HCT116 (cell line): ENCODE data around the gene RPTOR. TPM values are rescaled to one million over a fixed set of nuclear protein-coding genes. Genes with fewer than 3 reads are reported as not detected.
A peak's percentile ranks its signal among the peaks of the same experiment; 100 is the strongest.

Experiments
- ATAC-seq: fragments of 200-7000 bp; cut with Tn5 transposase; 2 replicates; pipeline ENCODE4 v1.9.1; 2020; ENCODE audit warnings: mild to moderate bottlenecking, moderate library complexity
- BruUV-seq: library from RNA; stranded (reverse); fragments of 400-500 nt; replicated peaks from 2 replicates; lab custom pipeline; 2021; lab: Mats Ljungman, UMichigan
- CTCF ChIA-PET: fragments of 300-600 bp; sonication (Branson Sonifier 250); formaldehyde crosslinking; loops from one replicate; lab custom pipeline; 2021; ENCODE audit warnings: antibody characterized with exemption; lab: Charles Lee
- POLR2A ChIA-PET: fragments of 300-600, 350-600 bp; sonication (Branson Sonifier 250); formaldehyde crosslinking; loops from one replicate; lab custom pipeline; 2021; ENCODE audit warnings: antibody characterized with exemption; lab: Charles Lee
- RAD21 ChIA-PET, 2 experiments: fragments of 300-600 bp; sonication (Branson Sonifier 250); formaldehyde crosslinking; loops; one replicate each; lab custom pipeline; 2023; ENCODE audit warnings: low total read pairs in 2 of 2; ENCODE audit not compliant: uncharacterized antibody in 2 of 2, unreplicated experiment in 2 of 2, low non-redundant PET in 1 of 2; lab: Charles Lee
- DNase-seq: peaks from one replicate; pipeline ENCODE4 v3.0.0-alpha.2; 2010; ENCODE audit warnings: low read depth, low spot score
- H2AFZ ChIP-seq: fragments of 200-600 bp; shearing (Covaris generic), sonication (generic); 2 replicates; pipeline ENCODE4 v1.6.1; 2017; ENCODE audit warnings: low read depth, mixed run types, mixed read lengths, antibody characterized with exemption, low read length; ENCODE audit not compliant: poor library complexity, severe bottlenecking
- H3K27ac ChIP-seq: 2 replicates; pipeline ENCODE4 v1.5.1; 2012; ENCODE audit warnings: low read depth, low read length
- H3K27me3 ChIP-seq: fragments of 200-600 bp; sonication (generic); 2 replicates; pipeline ENCODE4 v1.6.1; 2016; ENCODE audit warnings: mixed run types, low read length, mixed read lengths; ENCODE audit not compliant: insufficient read depth
- H3K36me3 ChIP-seq, 2 experiments: fragments of 200-500 bp in 1 of 2; fragments of 200-600 bp in 1 of 2; sonication (Bioruptor generic) in 1 of 2; sonication (generic) in 1 of 2; 2 replicates each; pipeline versions ENCODE4 v1.5.1 to v1.6.1; 2014 to 2016; ENCODE audit warnings: low read length in 2 of 2, inconsistent platforms in 1 of 2, mixed read lengths in 1 of 2, mixed run types in 1 of 2; ENCODE audit not compliant: insufficient read depth in 2 of 2, control insufficient read depth in 1 of 2
- H3K4me1 ChIP-seq, 2 experiments: fragments of 200-600 bp in 1 of 2; sonication (generic) in 1 of 2; 2 replicates each; pipeline versions ENCODE4 v1.5.1 to v1.6.1; 2012 to 2017; ENCODE audit warnings: low read length in 2 of 2, inconsistent platforms in 1 of 2, mild to moderate bottlenecking in 1 of 2, mixed read lengths in 1 of 2, mixed run types in 1 of 2, moderate library complexity in 1 of 2; ENCODE audit not compliant: insufficient read depth in 2 of 2, control insufficient read depth in 1 of 2
- H3K4me2 ChIP-seq: fragments of 200-600 bp; sonication (generic); 2 replicates; pipeline ENCODE4 v1.6.1; 2017; ENCODE audit warnings: mixed run types, low read length, mixed read lengths
- H3K4me3 ChIP-seq, 2 experiments: fragments of 200-600 bp in 1 of 2; sonication (generic) in 1 of 2; replicated peaks in 1 of 2; 2 replicates each; pipeline ENCODE4 v1.5.1; 2011 to 2016; ENCODE audit warnings: low read length in 2 of 2, control low read depth in 1 of 2, low read depth in 1 of 2, mild to moderate bottlenecking in 1 of 2, mixed read lengths in 1 of 2, mixed run types in 1 of 2
- H3K79me2 ChIP-seq: fragments of 200-600 bp; sonication (generic); 2 replicates; pipeline ENCODE4 v1.6.1; 2017; ENCODE audit warnings: mild to moderate bottlenecking, mixed run types, low read length, moderate library complexity, mixed read lengths; ENCODE audit not compliant: insufficient read depth
- H3K9ac ChIP-seq: fragments of 200-600 bp; sonication (generic); 2 replicates; pipeline ENCODE4 v1.6.1; 2016; ENCODE audit warnings: low read length, mixed read lengths
- H3K9me2 ChIP-seq: fragments of 200-600 bp; sonication (generic), shearing (Covaris generic); 2 replicates; pipeline ENCODE4 v1.6.1; 2017; ENCODE audit warnings: mixed run types, mild to moderate bottlenecking, moderate library complexity; ENCODE audit not compliant: insufficient read depth
- H3K9me3 ChIP-seq, 2 experiments: fragments of 200-500 bp in 1 of 2; fragments of 200-600 bp in 1 of 2; sonication (Bioruptor generic) in 1 of 2; sonication (generic) in 1 of 2; 2 replicates each; pipeline ENCODE4 v1.6.1; 2014 to 2017; ENCODE audit warnings: low read length in 2 of 2, mixed read lengths in 2 of 2, inconsistent platforms in 1 of 2, low read depth in 1 of 2, mild to moderate bottlenecking in 1 of 2, mixed run types in 1 of 2, moderate library complexity in 1 of 2; ENCODE audit not compliant: control insufficient read depth in 1 of 2, insufficient read depth in 1 of 2
- H4K20me1 ChIP-seq: fragments of 200-600 bp; sonication (generic), shearing (Covaris generic); 2 replicates; pipeline ENCODE4 v1.6.1; 2017; ENCODE audit warnings: mixed run types, mild to moderate bottlenecking, moderate library complexity; ENCODE audit not compliant: insufficient read depth
- CEBPB ChIP-seq: IDR thresholded peaks from 2 replicates; pipeline ENCODE4 v1.6.1; 2012; ENCODE audit warnings: low read depth
- ELF1 ChIP-seq: IDR thresholded peaks from 2 replicates; pipeline ENCODE4 v1.6.1; 2012; ENCODE audit warnings: low read depth, borderline replicate concordance
- FOSL1 ChIP-seq: IDR thresholded peaks from 2 replicates; pipeline ENCODE4 v1.6.1; 2012; ENCODE audit warnings: low read depth
- POLR2A ChIP-seq: IDR thresholded peaks from 2 replicates; pipeline ENCODE4 v1.7.0; 2011; ENCODE audit warnings: borderline replicate concordance; ENCODE audit not compliant: insufficient read depth, insufficient read length; ENCODE audit errors: extremely low read depth
- SIN3A ChIP-seq: IDR thresholded peaks from 2 replicates; pipeline ENCODE4 v1.6.1; 2012; ENCODE audit warnings: low read depth
- ZFX ChIP-seq: fragments of 450-650 bp; IDR thresholded peaks from 2 replicates; pipeline ENCODE4 v1.6.1; 2017
- ZNF274 ChIP-seq: fragments of 200-500 bp; sonication (Bioruptor generic); IDR thresholded peaks from 2 replicates; pipeline ENCODE4 v1.6.1; 2014; ENCODE audit warnings: mild to moderate bottlenecking, low read depth, low read length, inconsistent platforms
- intact Hi-C: fragments of 100-400 bp; cut with micrococcal nuclease; formaldehyde crosslinking; loops from 2 replicates; pipeline ENCODE4 v1.10.0; 2022
- total RNA-seq: library from RNA; stranded (reverse); gene quantifications from one replicate; pipeline ENCODE4 v1.2.1, GENCODE V29; 2021; ENCODE audit not compliant: unreplicated experiment
- TF ChIP-seq, protein P1 (sequence below): IDR thresholded peaks from 2 replicates; pipeline ENCODE4 v1.6.1; 2012

RPTOR gene
- total RNA-seq, 1 experiment from 2014 or later = 69.5 TPM

DNA sequence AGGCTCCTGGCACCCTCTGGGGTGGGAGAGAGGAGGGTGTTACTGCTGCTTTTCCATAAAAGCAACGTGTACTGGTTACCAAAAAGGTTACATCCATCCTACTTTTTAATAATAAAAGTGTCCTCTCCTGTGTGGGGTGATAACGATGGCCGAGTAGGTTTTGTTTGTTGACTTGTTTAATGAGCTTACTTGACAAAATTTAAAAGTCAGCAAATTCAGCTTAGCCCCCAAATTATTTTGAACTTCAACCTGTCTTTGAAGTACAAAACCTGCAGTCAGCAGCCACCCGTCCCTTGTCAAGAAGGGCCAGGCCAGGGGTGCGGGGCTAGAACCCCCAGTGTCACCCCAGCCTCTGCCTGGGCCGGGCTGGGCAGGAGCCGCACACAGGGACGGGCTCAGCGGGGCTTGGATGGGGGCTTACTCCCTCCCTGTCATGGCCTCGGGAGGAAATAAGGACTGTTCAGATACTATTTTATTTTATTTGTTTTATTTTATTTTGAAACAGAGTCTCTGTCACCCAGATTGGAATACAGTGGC, 343.1 kb downstream of the RPTOR start:
- Histone ChIP-seq H3K9me3 (no peaks in the 10 kb centered on the region), H3K27me3 (no peaks in the 10 kb centered on the region), H3K4me1 (peaks cover 30 to 38% of the 10 kb centered on the region in 2 experiments), H3K4me2 (no peak overlapping the region), H3K27ac (no peak overlapping the region), H3K36me3 (peaks cover 3 to 6% of the 10 kb centered on the region in 2 experiments; a peak in 1 of 4 replicates), H3K4me3 (no peak overlapping the region), H3K9me2 (no peaks in the 10 kb centered on the region), H4K20me1 (no peaks in the 10 kb centered on the region), H2AFZ (no peak overlapping the region), H3K9ac (no peak overlapping the region), H3K79me2 (no peaks in the 10 kb centered on the region)
- BruUV-seq = no TSS peak
- ChIA-PET POLR2A (no interaction called here), RAD21 (no interaction called here), CTCF (interaction anchor here (1.0 kb wide), 1 partner anchor 21 kb away, joined by 3 read pairs; no protein-coding TSS in a partner anchor)
- ATAC-seq = no peak
- no peak for TF ChIP-seq SIN3A
- no peak for TF ChIP-seq ZFX
- intact Hi-C loops = no loop called here
- DNase-seq = no peak

- Histone ChIP-seq H2AFZ (no peak overlapping the region), H3K4me2 (no peak overlapping the region), H3K27me3 (no peaks in the 10 kb centered on the region), H4K20me1 (no peaks in the 10 kb centered on the region; the same call in 1 of the 2 replicates), H3K4me3 (no peak overlapping the region), H3K79me2 (no peaks in the 10 kb centered on the region), H3K4me1 (peaks cover 37 to 46% of the 10 kb centered on the region in 2 experiments), H3K9me3 (no peaks in the 10 kb centered on the region), H3K27ac (peak overlapping the region; percentile 96; the same call in 1 of the 2 replicates), H3K9me2 (no peaks in the 10 kb centered on the region), H3K36me3 (peaks cover 3 to 11% of the 10 kb centered on the region in 2 experiments; a peak in 1 of 4 replicates), H3K9ac (no peak overlapping the region)
- intact Hi-C loops = no loop called here
- BruUV-seq = no TSS peak
- RAD21 ChIA-PET = no interaction called here
- ATAC-seq = no peak
- POLR2A ChIA-PET = interaction anchor here (0.9 kb wide), 1 partner anchor 32 kb away, joined by 3 read pairs; no protein-coding TSS in a partner anchor
- DNase-seq = no peak
- TF ChIP-seq CEBPB = no peak
- TF ChIP-seq, protein P1, sequence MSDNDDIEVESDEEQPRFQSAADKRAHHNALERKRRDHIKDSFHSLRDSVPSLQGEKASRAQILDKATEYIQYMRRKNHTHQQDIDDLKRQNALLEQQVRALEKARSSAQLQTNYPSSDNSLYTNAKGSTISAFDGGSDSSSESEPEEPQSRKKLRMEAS = no peak
- no peak for TF ChIP-seq SIN3A
- no peak for TF ChIP-seq ELF1
- no peak for TF ChIP-seq ZNF274
- TF ChIP-seq POLR2A = no peak
- TF ChIP-seq FOSL1 = no peak
- CTCF ChIA-PET = interaction anchor here (1.0 kb wide), 1 partner anchor 22 kb away, joined by 3 read pairs; no protein-coding TSS in a partner anchor
These were observed 343.9 kb downstream of the RPTOR start for GRCh38 chr17:80888276-80889160.
